A549 (cell line): ENCODE measurements around the gene KLHL36. TPM values are rescaled to one million over a fixed set of nuclear protein-coding genes. Genes with fewer than 3 reads are reported as not detected.

Source experiments
- ATAC-seq, 2 experiments: fragments of 200-7000 bp in 1 of 2; fragments of >200 bp in 1 of 2; cut with Nextera tagmentation in 1 of 2; cut with Tn5 transposase in 1 of 2; 3 replicates each; pipeline versions ENCODE4 v1.8.0 to v1.9.1; 2018 to 2020; ENCODE audit warnings: mild to moderate bottlenecking in 1 of 2, moderate library complexity in 1 of 2
- CTCF ChIA-PET: fragments of 300-600 bp; sonication (Branson Sonifier 250); formaldehyde crosslinking; extraction: SDS; loops from one replicate; lab custom pipeline; 2021; ENCODE audit warnings: antibody characterized with exemption, inconsistent platforms; lab: Yijun Ruan, JAX
- POLR2A ChIA-PET: fragments of 350-600 bp; formaldehyde crosslinking; extraction: SDS; loops from one replicate; lab custom pipeline; 2021; ENCODE audit warnings: antibody characterized with exemption, inconsistent platforms; lab: Yijun Ruan, JAX
- DNase-seq, 2 experiments: peaks; one replicate each; pipeline versions ENCODE4 v3.0.0 to v3.0.0-alpha.2; 2011 to 2016; ENCODE audit warnings: low read depth in 1 of 2, low spot score in 1 of 2
- FAIRE-seq: peaks from 2 replicates; lab custom pipeline; 2011; peaks lifted over from hg19 to GRCh38; lab: Jason Lieb, UNC
- H3K27ac ChIP-seq, 2 experiments: fragments of >200 bp; sonication (Bioruptor Twin); formaldehyde crosslinking; 3 replicates each; pipeline ENCODE4 v1.5.1; 2016 to 2017
- H3K4me1 ChIP-seq: fragments of >200 bp; sonication (Bioruptor Twin); formaldehyde crosslinking; 3 replicates; pipeline ENCODE4 v1.6.1; 2016
- H3K4me2 ChIP-seq: fragments of >200 bp; sonication (Bioruptor Twin); formaldehyde crosslinking; 3 replicates; pipeline ENCODE4 v1.6.1; 2016
- H3K4me3 ChIP-seq: fragments of >200 bp; sonication (Bioruptor Twin); formaldehyde crosslinking; 3 replicates; pipeline ENCODE4 v1.5.1; 2016
- H3K9me3 ChIP-seq: fragments of >200 bp; sonication (Bioruptor Twin); formaldehyde crosslinking; 3 replicates; pipeline ENCODE4 v1.6.1; 2016
- BHLHE40 ChIP-seq: IDR thresholded peaks from 2 replicates; pipeline ENCODE4 v1.6.1; 2012; ENCODE audit warnings: low read depth, low read length, inconsistent platforms
- CEBPB ChIP-seq, 2 experiments: fragments of >200 bp in 1 of 2; sonication (Bioruptor Twin) in 1 of 2; formaldehyde crosslinking in 1 of 2; IDR thresholded peaks; 2 replicates each; pipeline ENCODE4 v1.6.1; 2012 to 2016
- CHD2 ChIP-seq: fragments of 150-350 bp; IDR thresholded peaks from 2 replicates; pipeline ENCODE4 v1.6.1; 2014; ENCODE audit warnings: low read length; ENCODE audit not compliant: partially characterized antibody
- EHF ChIP-seq: fragments of 250-450 bp; sonication (Bioruptor Pico); IDR thresholded peaks from 2 replicates; pipeline ENCODE4 v1.5.0; 2020; ENCODE audit warnings: mild to moderate bottlenecking
- EP300 ChIP-seq, 2 experiments: fragments of >200 bp; sonication (Bioruptor Twin); formaldehyde crosslinking; IDR thresholded peaks; 2 replicates in 1 of 2; 3 replicates in 1 of 2; pipeline ENCODE4 v1.6.1; 2016 to 2017
- GATA3 ChIP-seq: IDR thresholded peaks from 2 replicates; pipeline ENCODE4 v1.6.1; 2012; ENCODE audit warnings: borderline replicate concordance
- HOXB13 ChIP-seq: fragments of 250-450 bp; sonication (Bioruptor Pico); IDR thresholded peaks from 2 replicates; pipeline ENCODE4 v1.5.0; 2020; ENCODE audit warnings: low read depth, mild to moderate bottlenecking, moderate library complexity
- HOXB5 ChIP-seq: fragments of 250-450 bp; sonication (Bioruptor Pico); IDR thresholded peaks from 2 replicates; pipeline ENCODE4 v1.5.0; 2020; ENCODE audit warnings: mild to moderate bottlenecking, moderate library complexity
- JUNB ChIP-seq: fragments of >200 bp; sonication (Bioruptor Twin); formaldehyde crosslinking; IDR thresholded peaks from 2 replicates; pipeline ENCODE4 v1.6.1; 2016
- MAZ ChIP-seq: fragments of 150-350 bp; IDR thresholded peaks from 2 replicates; pipeline ENCODE4 v1.6.1; 2014; ENCODE audit warnings: antibody characterized with exemption, low read depth, low read length, borderline replicate concordance
- MYC ChIP-seq: IDR thresholded peaks from 2 replicates; pipeline ENCODE4 v1.6.1; 2012; ENCODE audit warnings: mild to moderate bottlenecking, inconsistent platforms, low read length, improper control_type of control experiment, borderline replicate concordance
- NFE2L2 ChIP-seq: fragments of 150-350 bp; conservative IDR thresholded peaks from 2 replicates; pipeline ENCODE4 v1.6.1; 2014; ENCODE audit warnings: low read length
- NR3C1 ChIP-seq: fragments of >200 bp; sonication (Bioruptor Twin); formaldehyde crosslinking; IDR thresholded peaks from 3 replicates; pipeline ENCODE4 v1.6.1; 2017
- POLR2A ChIP-seq: IDR thresholded peaks from 2 replicates; pipeline ENCODE4 v1.6.1; 2012; ENCODE audit warnings: mild to moderate bottlenecking, low read length
- POLR2AphosphoS2 ChIP-seq: conservative IDR thresholded peaks from 2 replicates; pipeline ENCODE4 v1.6.1; 2012; ENCODE audit warnings: low read length, improper control_type of control experiment, inconsistent platforms
- RAD21 ChIP-seq, 2 experiments: fragments of >200 bp in 1 of 2; sonication (Bioruptor Twin) in 1 of 2; formaldehyde crosslinking in 1 of 2; IDR thresholded peaks in 1 of 2; conservative IDR thresholded peaks in 1 of 2; 2 replicates in 1 of 2; 3 replicates in 1 of 2; pipeline ENCODE4 v1.6.1; 2012 to 2018; ENCODE audit warnings: inconsistent platforms in 1 of 2
- SMC3 ChIP-seq: fragments of >200 bp; sonication (Bioruptor Twin); formaldehyde crosslinking; IDR thresholded peaks from 3 replicates; pipeline ENCODE4 v1.6.1; 2018; ENCODE audit warnings: inconsistent platforms
- ZFP36 ChIP-seq: fragments of 450-650 bp; IDR thresholded peaks from 2 replicates; pipeline ENCODE4 v1.6.1; 2014; ENCODE audit warnings: borderline replicate concordance; ENCODE audit not compliant: partially characterized antibody
- WGBS: methylation state at CpG from one replicate; pipeline ENCODE4 v1.1.6; 2017; ENCODE audit errors: missing lambda C conversion rate; 5-methylcytosine and 5-hydroxymethylcytosine counted together
- polyA plus RNA-seq, 4 experiments: library from polyadenylated mRNA; depleted of rRNA in 3 of 4; stranded (reverse); fragments of >200 nt; fragmentation: RNase III in 1 of 4; extraction: RNeasy Plus Mini Kit Qiagen cat#74134 plus additional on column Dnase treatment in 1 of 4; gene quantifications; 2 replicates in 3 of 4; 3 replicates in 1 of 4; pipeline ENCODE4 v1.2.3, GENCODE V29; 2011 to 2017
- TF ChIP-seq, protein P1 (sequence below): IDR thresholded peaks from 2 replicates; pipeline ENCODE4 v1.6.1; 2012
- TF ChIP-seq, protein P2 (sequence below): IDR thresholded peaks from 2 replicates; pipeline ENCODE4 v1.6.1; 2012
- TF ChIP-seq, protein P3 (sequence below): fragments of >200 bp; sonication (Bioruptor Twin); formaldehyde crosslinking; IDR thresholded peaks from 3 replicates; pipeline ENCODE4 v1.5.1; 2016
- TF ChIP-seq, protein P4 (sequence below): fragments of 200-600 bp; sonication (generic); IDR thresholded peaks from 2 replicates; pipeline ENCODE4 v1.6.1; 2016; ENCODE audit warnings: antibody characterized with exemption, mild to moderate bottlenecking, moderate library complexity
- TF ChIP-seq, protein P5 (sequence below): fragments of >200 bp; sonication (Bioruptor Twin); formaldehyde crosslinking; IDR thresholded peaks from 3 replicates; pipeline ENCODE4 v1.6.1; 2016

KLHL36 gene
- polyA plus RNA-seq, 2 of the 4 experiments (the other 2 are of a cell fraction): 20.0 to 21.0 TPM

DNA sequence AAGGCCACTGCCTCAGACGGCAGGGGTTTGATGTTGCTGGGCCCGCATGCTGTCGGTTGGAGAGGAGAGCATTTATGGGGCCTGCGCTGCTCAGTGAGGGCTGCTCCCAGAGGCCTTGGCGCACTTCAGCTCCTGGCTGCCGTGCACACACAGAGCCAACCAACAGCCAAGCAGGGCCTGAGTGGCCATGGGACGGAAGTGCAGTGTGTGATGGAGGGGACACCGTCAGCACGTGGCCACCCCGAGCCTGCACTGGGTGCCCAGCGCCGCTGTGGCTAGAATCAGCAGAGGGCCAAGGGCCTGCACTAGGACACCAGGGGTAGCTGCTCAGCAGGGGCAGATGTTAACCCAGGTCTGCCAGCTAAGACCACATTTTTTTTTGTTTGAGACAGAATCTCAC lies 21.8 kb downstream of the KLHL36 start (continued):
- TF ChIP-seq, protein P1, sequence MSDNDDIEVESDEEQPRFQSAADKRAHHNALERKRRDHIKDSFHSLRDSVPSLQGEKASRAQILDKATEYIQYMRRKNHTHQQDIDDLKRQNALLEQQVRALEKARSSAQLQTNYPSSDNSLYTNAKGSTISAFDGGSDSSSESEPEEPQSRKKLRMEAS: no peak
- no peak for TF ChIP-seq MAZ

DNA sequence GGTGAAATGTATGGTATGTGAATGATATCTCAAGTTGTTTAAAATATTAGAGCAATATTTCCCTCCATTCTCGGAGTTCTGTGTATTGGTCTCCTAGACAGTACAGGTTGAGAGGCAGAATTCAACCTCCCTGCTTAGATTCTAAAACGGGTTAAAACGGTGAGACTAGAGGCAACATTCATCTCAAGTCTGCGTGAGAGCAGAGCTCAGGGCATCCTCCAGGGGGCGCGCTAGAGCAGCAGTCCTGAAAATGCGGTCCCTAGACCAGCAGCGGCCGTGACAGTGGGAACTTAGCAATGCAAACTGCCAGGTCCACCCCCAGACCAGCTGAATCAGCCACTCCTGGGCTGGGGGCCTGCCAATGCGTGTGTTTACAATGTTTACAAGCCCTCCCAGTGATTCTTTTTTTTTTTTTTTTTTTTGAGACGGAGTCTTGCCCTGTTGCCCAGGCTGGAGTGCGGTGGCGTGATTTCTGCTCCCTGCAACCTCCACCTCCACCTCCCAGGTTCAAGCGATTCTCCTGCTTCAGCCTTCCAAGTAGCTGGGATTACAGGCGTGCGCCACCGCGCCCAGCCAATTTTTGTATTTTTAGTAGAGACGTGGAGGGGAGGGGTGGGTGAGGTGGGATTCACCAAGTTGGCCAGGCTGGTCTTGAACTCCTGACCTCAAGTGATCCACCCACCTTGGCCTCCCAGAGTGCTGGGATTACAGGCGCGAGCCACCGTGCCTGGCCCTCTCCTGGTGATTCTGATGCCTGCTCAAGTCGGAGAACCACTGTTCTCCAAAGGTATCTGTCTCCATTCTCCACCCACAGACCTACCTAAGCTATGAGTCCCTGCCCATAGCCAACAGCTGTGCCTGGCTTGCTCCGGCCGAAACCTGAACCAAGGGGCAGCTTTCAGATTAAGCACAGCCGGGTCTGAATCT lies 24.2 kb downstream of the KLHL36 start:
- H3K4me1 ChIP-seq: no peaks in the 10 kb centered on the region
- FAIRE-seq (no peak), ATAC-seq (peak; percentile 88 to 95), DNase-seq (peak; percentile 68 to 88)
- WGBS: 48% methylated on average over 22 of the region's 26 CpGs
- TF ChIP-seq POLR2A (no peak), SMC3 (peak; percentile 78), RAD21 (conservative IDR thresholded peaks at IDR 0.05 in 1 of 2, IDR thresholded peaks at IDR 0.05 in 1 of 2) (peak; percentile 62 to 74), JUNB (no peak)
- TF ChIP-seq, protein P2, sequence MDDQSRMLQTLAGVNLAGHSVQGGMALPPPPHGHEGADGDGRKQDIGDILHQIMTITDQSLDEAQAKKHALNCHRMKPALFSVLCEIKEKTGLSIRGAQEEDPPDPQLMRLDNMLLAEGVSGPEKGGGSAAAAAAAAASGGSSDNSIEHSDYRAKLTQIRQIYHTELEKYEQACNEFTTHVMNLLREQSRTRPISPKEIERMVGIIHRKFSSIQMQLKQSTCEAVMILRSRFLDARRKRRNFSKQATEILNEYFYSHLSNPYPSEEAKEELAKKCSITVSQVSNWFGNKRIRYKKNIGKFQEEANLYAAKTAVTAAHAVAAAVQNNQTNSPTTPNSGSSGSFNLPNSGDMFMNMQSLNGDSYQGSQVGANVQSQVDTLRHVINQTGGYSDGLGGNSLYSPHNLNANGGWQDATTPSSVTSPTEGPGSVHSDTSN: no peak
- TF ChIP-seq, protein P3, sequence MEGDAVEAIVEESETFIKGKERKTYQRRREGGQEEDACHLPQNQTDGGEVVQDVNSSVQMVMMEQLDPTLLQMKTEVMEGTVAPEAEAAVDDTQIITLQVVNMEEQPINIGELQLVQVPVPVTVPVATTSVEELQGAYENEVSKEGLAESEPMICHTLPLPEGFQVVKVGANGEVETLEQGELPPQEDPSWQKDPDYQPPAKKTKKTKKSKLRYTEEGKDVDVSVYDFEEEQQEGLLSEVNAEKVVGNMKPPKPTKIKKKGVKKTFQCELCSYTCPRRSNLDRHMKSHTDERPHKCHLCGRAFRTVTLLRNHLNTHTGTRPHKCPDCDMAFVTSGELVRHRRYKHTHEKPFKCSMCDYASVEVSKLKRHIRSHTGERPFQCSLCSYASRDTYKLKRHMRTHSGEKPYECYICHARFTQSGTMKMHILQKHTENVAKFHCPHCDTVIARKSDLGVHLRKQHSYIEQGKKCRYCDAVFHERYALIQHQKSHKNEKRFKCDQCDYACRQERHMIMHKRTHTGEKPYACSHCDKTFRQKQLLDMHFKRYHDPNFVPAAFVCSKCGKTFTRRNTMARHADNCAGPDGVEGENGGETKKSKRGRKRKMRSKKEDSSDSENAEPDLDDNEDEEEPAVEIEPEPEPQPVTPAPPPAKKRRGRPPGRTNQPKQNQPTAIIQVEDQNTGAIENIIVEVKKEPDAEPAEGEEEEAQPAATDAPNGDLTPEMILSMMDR: peak; percentile 89
- H3K27ac ChIP-seq: no peak overlapping the region
- peak overlapping the region; percentile 55 for H3K4me2 ChIP-seq
- ChIA-PET POLR2A (interaction anchor here (0.6 to 1.0 kb wide), 2 partner anchors 28 to 337 kb away, joined by 3 read pairs; no protein-coding TSS in a partner anchor), CTCF (interaction anchor here (0.6 to 8.4 kb wide), 47 partner anchors 9 to 433 kb away, joined by 3 to 138 read pairs (median 5); partner anchors contain the start of genes KCNG4 and KLHL36)
- H3K9me3 ChIP-seq: no peaks in the 10 kb centered on the region
- no peak overlapping the region for H3K4me3 ChIP-seq

DNA sequence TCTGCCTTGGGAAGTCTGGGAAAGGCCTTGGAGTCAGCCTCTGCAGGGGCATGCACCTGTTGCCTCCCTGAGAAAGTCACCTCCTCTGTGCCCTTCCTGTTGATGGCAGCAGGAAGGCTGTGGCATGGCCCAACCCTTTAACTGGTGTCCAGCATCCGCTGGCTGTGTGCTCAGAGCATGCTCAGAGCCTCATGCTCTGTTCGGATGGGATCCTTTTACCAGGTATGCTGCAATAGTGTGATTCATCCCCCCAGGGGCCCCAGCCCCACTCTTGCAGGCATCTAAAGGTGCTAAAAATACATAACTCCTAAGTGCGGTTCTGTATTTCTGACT lies 24.9 kb downstream of the KLHL36 start:
- no peaks in the 10 kb centered on the region for H3K4me1 ChIP-seq
- ATAC-seq (no peak), DNase-seq (no peak), FAIRE-seq (no peak)
- 86% methylated on average over 3 of the region's 3 CpGs for WGBS
- no peak overlapping the region for H3K4me3 ChIP-seq
- no peak overlapping the region for H3K4me2 ChIP-seq
- CTCF ChIA-PET: interaction anchor here (0.7 to 8.4 kb wide), 29 partner anchors 8 to 305 kb away, joined by 3 to 138 read pairs (median 6); partner anchors contain the start of gene KLHL36
- POLR2A ChIA-PET: no interaction called here
- H3K9me3 ChIP-seq: no peaks in the 10 kb centered on the region
- no peak overlapping the region for H3K27ac ChIP-seq
- TF ChIP-seq BHLHE40 (no peak), NR3C1 (no peak), HOXB5 (no peak), CHD2 (no peak), EP300 (IDR thresholded peaks at IDR 0.05) (no peak), SMC3 (no peak), MYC (no peak), GATA3 (no peak), CEBPB (IDR thresholded peaks at IDR 0.05) (no peak), POLR2AphosphoS2 (no peak), HOXB13 (CRISPR knock-in tag) (no peak), NFE2L2 (no peak), JUNB (no peak), ZFP36 (no peak), EHF (CRISPR knock-in tag) (no peak)
- TF ChIP-seq, protein P4, sequence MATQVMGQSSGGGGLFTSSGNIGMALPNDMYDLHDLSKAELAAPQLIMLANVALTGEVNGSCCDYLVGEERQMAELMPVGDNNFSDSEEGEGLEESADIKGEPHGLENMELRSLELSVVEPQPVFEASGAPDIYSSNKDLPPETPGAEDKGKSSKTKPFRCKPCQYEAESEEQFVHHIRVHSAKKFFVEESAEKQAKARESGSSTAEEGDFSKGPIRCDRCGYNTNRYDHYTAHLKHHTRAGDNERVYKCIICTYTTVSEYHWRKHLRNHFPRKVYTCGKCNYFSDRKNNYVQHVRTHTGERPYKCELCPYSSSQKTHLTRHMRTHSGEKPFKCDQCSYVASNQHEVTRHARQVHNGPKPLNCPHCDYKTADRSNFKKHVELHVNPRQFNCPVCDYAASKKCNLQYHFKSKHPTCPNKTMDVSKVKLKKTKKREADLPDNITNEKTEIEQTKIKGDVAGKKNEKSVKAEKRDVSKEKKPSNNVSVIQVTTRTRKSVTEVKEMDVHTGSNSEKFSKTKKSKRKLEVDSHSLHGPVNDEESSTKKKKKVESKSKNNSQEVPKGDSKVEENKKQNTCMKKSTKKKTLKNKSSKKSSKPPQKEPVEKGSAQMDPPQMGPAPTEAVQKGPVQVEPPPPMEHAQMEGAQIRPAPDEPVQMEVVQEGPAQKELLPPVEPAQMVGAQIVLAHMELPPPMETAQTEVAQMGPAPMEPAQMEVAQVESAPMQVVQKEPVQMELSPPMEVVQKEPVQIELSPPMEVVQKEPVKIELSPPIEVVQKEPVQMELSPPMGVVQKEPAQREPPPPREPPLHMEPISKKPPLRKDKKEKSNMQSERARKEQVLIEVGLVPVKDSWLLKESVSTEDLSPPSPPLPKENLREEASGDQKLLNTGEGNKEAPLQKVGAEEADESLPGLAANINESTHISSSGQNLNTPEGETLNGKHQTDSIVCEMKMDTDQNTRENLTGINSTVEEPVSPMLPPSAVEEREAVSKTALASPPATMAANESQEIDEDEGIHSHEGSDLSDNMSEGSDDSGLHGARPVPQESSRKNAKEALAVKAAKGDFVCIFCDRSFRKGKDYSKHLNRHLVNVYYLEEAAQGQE: no peak
- TF ChIP-seq, protein P5, sequence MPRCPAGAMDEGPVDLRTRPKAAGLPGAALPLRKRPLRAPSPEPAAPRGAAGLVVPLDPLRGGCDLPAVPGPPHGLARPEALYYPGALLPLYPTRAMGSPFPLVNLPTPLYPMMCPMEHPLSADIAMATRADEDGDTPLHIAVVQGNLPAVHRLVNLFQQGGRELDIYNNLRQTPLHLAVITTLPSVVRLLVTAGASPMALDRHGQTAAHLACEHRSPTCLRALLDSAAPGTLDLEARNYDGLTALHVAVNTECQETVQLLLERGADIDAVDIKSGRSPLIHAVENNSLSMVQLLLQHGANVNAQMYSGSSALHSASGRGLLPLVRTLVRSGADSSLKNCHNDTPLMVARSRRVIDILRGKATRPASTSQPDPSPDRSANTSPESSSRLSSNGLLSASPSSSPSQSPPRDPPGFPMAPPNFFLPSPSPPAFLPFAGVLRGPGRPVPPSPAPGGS: no peak
